ENCODE data around the gene TICRR.

TICRR gene

DNA sequence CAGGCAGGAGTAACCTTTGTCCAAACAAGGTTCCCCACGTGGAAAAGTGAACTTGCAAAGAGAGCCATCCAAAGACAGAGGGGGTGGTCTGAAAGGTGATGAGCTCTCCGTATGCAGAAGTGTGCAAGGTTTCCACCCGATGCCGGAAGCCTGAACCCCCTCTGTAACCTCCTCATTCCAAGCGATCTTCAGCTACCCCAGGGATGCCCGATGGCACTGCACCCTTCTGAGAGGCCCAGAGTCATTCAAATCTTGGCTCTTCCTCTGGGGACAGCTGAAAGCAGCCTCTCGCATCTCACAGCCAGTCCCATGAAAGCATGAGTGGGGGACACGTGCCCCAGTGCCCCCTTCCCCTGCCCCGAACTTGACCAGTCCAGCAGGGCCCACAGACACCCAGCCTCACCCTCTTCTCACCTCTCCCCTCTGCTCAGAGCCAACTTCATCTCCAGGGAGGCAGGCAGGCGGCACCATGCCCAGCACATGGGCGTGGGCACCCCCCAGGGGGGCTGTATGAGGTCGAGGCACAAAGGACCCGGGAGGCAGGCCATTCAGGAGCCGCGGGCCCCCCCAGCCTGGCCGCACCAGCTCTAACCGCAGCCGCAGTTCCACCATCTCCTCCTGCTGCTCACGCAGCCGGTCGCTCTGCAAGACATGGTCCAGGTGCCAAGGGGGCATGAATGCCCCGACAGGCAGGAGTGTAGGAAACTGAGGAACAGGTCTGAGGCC lies 71.3 kb downstream of the TICRR start:
- H3K4me3 ChIP-seq (ENCODE audit: low read length), result no peak overlapping the region
- no peak for DNase-seq (ENCODE audit: low read depth)
- TF ChIP-seq, protein P1, sequence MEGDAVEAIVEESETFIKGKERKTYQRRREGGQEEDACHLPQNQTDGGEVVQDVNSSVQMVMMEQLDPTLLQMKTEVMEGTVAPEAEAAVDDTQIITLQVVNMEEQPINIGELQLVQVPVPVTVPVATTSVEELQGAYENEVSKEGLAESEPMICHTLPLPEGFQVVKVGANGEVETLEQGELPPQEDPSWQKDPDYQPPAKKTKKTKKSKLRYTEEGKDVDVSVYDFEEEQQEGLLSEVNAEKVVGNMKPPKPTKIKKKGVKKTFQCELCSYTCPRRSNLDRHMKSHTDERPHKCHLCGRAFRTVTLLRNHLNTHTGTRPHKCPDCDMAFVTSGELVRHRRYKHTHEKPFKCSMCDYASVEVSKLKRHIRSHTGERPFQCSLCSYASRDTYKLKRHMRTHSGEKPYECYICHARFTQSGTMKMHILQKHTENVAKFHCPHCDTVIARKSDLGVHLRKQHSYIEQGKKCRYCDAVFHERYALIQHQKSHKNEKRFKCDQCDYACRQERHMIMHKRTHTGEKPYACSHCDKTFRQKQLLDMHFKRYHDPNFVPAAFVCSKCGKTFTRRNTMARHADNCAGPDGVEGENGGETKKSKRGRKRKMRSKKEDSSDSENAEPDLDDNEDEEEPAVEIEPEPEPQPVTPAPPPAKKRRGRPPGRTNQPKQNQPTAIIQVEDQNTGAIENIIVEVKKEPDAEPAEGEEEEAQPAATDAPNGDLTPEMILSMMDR (conservative IDR thresholded peaks at IDR 0.05; ENCODE audit: low read length), result no peak

DNA sequence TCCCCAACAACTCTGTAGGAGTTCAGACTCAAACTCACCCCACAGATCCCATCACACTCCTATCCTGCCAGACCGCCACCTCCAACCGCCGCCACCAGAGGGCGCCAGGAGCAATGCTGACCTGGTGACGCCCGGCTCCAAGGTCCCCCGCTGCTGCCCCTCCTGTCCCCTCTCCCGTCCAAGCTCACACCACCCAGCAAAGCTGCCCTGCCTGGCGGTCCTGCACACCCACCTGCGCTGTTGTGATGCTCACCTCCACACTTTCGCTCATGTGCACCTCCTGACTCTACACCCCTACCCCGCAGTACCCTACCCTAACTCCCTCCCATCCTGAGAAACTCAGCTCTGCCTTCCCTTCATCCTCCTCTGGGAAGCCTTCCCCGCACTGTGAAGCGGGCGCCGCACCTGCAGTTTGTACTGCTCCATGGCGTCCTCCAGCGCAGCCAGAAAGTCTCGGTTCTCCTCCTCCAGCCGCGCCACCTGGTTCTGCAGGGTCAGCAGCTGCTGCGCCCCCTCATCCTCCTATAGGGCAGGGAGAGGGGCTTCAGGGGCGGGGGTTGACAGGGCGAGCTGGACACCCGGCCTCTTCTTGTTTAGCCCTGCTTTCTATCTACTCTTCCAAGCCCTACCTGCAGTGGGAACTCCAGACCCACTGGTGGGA lies 72.1 kb downstream of the TICRR start:
- H3K4me3 ChIP-seq (ENCODE audit: low read length), result no peak overlapping the region
- TF ChIP-seq, protein P1 (conservative IDR thresholded peaks at IDR 0.05; ENCODE audit: low read length), result peak; percentile 88
- DNase-seq (ENCODE audit: low read depth), result peak; percentile 52

DNA sequence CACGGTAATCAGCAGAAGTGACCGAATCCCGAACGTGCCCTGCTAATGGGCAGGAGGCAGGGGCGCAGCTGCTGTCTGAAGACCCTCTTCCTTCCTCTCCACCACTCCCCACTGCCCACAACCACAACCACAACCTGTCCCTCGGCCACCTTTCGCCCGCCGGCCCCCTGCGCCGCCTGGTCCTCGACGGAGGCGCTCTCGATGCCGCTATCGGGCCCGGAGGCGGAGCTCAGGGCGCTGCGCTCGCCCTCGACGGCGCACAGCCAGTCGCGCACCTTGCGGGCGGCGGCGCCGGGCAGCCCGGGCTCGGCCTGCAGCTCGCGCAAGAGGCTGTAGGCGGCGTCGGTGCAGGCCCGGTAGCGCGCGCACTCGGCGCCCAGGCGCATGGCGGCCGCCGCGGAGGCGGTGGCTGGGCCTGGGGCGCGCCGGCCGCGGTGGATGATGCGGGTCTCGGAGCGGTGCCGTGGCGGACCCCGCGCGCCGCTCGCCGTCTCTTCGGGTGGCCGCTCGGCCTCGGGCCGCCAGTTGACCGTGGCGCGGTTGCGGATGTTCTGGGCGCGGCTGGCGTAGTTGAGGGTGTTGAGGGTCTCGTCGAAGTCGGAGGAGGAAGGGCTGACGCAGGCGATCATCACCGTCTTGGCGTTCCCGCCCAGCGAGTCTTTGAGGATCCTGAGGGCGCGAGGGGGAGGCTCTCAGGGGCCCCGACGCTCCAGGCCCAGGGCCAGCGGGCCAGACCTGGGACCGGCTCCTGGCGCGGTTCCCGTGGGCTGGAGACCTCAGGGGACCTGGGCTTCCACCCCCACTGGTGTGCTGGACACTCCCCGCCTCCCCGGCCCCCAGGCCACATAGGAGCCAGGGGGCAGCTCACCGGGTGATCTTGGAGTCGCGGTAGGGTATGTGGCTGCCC lies 73.1 kb downstream of the TICRR start:
- TF ChIP-seq, protein P1 (conservative IDR thresholded peaks at IDR 0.05; ENCODE audit: low read length), result no peak
- DNase-seq (ENCODE audit: low read depth), result no peak
- no peak overlapping the region for H3K4me3 ChIP-seq (ENCODE audit: low read length)

DNA sequence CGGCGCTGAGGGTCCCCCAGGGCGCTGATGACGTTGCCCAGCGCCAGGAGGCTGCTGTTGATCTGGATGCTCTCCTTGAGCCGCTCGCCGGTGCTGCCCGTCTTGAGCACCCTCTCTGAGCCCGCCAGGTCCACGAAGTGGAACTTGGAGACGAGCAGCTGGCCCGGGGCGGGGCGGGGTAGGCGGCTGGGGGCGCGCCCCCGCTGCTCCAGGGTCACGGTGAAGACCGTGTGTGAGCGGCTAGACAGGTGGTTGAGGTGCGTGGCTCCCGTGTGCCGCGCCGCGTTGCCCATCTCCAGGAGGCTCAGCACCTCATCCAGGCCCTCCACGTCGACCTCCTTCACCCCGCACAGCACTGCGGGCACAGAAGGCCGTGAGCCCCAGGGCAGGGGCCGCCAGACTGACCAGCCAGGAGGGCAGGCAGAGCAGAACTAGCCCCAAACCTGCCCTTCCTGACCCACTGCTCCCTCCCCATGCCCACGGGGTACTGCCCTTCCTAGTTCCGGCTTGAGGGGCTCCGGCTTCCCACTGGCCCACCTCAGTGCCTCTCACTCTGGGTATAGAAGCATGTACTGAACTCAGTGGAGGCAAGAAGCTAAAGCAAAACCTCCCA lies 73.8 kb downstream of the TICRR start:
- no peak for DNase-seq (ENCODE audit: low read depth)
- H3K4me3 ChIP-seq (ENCODE audit: low read length), result no peak overlapping the region
- TF ChIP-seq, protein P1 (conservative IDR thresholded peaks at IDR 0.05; ENCODE audit: low read length), result no peak

DNA sequence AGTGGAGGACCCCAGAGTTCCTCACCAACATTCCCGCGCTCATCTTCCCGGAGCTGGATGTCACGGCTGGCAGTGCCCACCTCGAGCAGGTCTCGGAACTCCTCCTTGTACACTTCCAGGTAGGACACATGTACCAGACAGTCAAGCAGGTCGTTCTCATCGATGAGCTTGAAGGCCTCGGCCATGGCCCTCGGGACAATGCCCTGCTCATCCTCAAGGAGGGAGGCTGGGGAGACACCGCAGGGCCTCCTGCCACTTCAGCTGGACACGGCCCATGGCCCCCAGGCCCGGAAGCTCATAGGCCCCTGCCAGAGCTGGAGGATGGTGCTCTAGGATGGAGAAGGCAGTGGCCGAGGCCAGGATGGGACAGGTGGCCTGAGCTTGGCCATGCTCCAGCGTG lies 74.4 kb downstream of the TICRR start:
- no peak overlapping the region for H3K4me3 ChIP-seq (ENCODE audit: low read length)
- DNase-seq (ENCODE audit: low read depth), result no peak
- TF ChIP-seq, protein P1 (conservative IDR thresholded peaks at IDR 0.05; ENCODE audit: low read length), result no peak

DNA sequence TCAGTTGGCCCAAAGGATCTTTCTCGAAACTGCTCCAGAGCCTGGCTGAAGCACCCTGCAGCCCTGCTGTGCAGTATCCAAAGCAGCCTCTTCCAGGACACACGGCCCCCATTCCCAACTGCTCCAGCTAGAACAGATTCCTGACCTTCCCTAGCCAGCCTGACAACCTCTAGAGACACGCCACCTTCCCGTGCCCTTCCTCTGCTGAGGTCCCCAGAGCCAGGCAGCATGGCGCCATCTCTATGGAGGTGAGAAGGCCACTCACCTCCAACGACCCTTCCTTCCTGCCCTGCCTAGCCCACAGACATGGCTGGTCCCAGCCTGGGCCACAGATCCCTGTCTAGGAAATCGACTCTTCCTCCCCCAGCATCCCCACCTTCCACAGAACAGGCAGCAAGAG lies 76.9 kb downstream of the TICRR start:
- H3K4me3 ChIP-seq (ENCODE audit: low read length), result no peak overlapping the region
- TF ChIP-seq, protein P1 (conservative IDR thresholded peaks at IDR 0.05; ENCODE audit: low read length), result no peak
- no peak for DNase-seq (ENCODE audit: low read depth)

Measured in AG10803 (cell line).